Sigmoid colon (tissue), 4 donors: ENCODE results near the gene EEFSEC.

Experiments
- CTCF ChIP-seq, 4 experiments: fragments of 450-650 bp in 3 of 4; fragments of 200-600 bp in 1 of 4; IDR thresholded peaks; one replicate each; pipeline ENCODE4 v1.5.1; 2016 to 2019; ENCODE audit warnings: antibody characterized with exemption in 4 of 4, mild to moderate bottlenecking in 3 of 4, moderate library complexity in 2 of 4
- EP300 ChIP-seq, 4 donors: sonication (generic); formaldehyde crosslinking; IDR thresholded peaks; one replicate each; pipeline ENCODE4 v1.6.1; 2017; ENCODE audit warnings: antibody characterized with exemption in 4 of 4
- POLR2A ChIP-seq, 2 donors: fragments of 450-650 bp; IDR thresholded peaks; one replicate each; pipeline ENCODE4 v1.6.1; 2016; ENCODE audit warnings: antibody characterized with exemption in 2 of 2, mild to moderate bottlenecking in 2 of 2, moderate library complexity in 2 of 2
- POLR2AphosphoS5 ChIP-seq, 4 donors: sonication (generic); formaldehyde crosslinking; IDR thresholded peaks; one replicate each; pipeline ENCODE4 v1.6.1; 2017; ENCODE audit warnings: antibody characterized with exemption in 4 of 4

GRCh38 chr3:128383316-128384235 is 230.3 kb downstream of the EEFSEC start:
- TF ChIP-seq CTCF (IDR thresholded peaks at IDR 0.05): no peak
- no peak for TF ChIP-seq EP300 (IDR thresholded peaks at IDR 0.05)
- no peak for TF ChIP-seq POLR2A (IDR thresholded peaks at IDR 0.05)
- peak in 3 of 4 donors; percentile 18 to 66 (median 51) for TF ChIP-seq POLR2AphosphoS5 (IDR thresholded peaks at IDR 0.05)
